DMS53 treated with DMSO at 0.1 percent for 48 hours (cell line): ENCODE data around the gene PDE8B.

Source experiments
- DNase-seq: peaks from one replicate; lab custom pipeline; 2025; ENCODE audit not compliant: unreplicated experiment; lab: John Stamatoyannopoulos, UW

Gene PDE8B

DNA sequence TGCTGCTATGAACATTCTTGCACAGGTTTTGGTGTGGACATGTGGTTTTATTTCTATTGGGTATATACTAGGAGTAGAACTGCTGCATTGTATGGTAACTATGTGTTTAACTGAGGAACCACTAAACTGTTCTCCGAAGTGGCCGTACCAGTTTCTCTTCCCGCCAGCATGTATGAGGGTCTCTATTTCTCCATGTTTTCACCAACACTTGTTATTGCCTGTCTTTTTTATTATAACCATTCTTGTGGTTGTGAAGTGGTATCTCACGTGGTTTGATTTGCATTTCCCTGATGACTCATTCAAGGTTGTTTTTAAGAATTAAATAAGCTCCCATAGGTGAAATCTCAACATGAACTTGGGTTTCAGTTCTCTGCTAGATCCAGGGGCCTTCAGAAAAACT is 19.4 kb downstream of the PDE8B start:
- DNase-seq: no peak

DNA sequence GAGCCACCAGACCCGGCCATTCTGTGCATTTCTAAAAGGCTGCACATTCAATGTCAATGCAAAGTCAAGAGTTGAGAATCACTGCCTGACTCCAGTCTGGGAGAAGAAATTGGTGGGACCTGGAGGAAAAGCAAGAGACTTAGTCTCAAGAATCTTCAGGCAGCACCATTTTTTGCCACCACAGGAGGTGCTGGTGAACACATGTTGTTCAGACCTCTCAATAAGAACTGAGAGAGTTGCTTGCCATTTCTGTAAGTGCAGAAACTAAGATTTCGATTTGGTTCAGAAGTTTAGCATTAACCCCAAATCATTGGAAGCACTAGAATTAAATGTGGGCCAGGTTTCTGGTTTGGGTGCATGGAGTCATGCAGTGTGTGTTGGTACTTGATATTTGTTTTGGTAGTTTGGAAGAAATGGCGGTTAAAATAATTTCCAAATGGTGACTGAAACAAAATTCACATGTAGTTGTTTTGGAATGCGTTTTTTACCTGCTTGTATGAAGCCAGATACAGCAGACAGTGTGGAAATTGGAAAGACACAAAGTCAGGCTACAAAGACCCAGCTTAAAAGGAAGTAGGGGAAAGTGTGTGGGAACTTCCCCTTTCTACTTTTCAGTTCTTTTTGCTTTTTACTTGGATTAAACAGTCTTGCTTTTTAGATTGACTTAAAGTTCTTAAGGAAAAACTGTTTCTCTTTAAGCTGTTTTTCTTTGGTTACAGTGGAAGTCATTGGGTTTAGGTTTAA is 20.4 kb downstream of the PDE8B start:
- DNase-seq: no peak

- DNase-seq: no peak
Measured at GRCh38 chr5:77231471-77232138, 21.1 kb downstream of the PDE8B start.

DNA sequence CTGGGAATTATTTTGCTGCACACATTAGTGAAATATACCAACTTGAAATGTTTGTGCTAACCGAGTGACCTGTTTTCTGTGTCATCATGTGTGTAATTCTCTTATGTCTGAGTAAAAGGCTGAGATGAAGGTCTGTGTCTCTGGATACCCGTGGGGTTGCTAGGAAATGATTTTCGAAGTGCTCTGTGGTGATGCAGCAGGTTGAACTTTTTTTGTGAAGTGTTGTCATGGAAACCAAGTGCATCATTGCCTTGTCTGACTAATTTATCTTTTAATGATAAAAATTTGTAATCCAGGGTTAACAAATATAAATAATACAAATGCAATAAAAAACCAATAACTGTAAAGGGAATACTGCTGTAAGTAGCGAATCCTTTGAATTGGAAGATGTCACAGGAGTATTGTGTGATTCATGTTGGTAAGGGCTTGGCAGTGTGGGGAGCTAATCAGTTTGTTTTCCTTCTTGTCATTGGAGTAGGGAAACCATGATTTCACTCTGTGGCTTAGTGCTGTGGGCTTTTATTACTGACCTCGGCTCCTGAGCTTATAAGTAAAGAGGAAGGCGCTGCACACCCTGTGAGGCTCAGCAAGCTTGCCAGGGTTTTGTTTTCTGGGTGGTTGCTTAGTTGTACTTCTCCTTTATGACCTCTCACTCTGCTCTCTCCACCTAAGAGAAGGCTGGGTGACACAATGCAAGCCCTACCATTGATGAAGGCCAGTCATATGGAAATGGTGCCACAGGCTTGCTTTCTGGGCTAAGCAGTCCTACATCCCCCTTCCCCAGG is 22.3 kb downstream of the PDE8B start:
- no peak for DNase-seq

DNA sequence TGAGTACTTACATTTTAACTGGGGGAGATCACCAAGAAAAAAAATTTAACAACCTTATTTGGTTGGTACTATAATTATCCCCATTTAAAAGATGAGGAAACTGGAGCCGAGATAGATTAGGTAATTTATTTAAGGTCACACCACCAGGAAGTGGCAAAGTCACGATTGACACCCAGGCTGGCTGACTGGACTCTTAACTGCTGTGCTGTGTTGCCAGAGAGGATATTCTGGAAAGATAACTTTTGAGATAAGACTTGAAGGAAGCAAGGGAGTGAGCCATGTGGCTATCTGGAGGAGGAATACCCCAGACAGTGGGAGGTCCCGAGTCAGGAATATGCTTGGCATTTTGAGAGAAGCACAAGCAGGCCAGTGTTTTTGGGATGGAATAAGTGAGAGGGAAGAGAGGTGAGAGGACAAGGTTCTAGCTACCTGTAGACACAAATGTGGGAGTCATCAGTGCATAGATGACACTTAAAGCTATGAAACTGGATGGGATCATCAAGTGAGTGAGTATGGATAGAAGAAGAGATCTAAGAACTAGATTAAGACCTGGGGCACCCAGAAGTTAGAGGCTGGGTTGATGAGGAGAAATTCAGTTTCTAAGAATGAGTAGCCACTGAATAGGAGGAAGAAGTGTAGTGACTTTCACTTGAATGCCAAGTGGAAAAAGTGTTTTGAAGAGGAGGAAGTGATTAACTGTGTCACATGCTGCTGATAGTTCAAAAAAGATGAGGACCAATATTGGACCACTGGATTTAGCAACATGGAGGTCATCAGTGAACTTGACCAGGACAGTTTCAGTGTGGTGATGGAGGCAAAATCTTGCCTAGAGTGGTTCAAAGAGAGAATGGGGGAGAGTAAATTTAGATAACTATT is 25.6 kb downstream of the PDE8B start:
- DNase-seq: no peak

DNA sequence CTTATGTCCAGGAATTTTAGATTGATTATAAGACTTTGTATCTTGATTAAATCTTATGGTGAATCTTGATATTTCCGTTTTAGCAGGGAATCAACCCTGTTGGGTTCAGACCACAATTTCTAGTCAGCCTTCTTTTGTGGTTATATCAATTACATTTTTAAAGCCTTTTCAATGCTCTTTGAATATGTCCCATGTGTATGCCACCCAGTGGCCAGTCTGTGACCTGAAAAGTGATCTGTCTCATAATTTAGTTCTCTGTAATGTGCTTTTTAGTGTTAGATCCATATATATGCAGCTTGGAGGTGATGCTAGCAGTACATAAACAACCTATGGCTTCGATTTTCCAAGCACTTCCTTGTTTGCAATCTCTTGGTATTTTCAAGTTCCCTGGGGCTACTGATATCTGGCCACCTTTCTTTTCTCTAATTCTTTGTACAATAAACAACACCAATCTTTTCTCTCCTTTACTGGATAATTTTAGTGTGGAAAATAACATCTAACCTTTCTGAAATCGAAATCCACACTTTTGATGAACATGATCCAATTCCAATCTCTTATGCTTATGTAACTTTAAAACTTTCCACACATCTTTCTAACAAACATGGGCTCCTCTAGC is 28.8 kb downstream of the PDE8B start:
- peak; percentile 29 for DNase-seq

DNA sequence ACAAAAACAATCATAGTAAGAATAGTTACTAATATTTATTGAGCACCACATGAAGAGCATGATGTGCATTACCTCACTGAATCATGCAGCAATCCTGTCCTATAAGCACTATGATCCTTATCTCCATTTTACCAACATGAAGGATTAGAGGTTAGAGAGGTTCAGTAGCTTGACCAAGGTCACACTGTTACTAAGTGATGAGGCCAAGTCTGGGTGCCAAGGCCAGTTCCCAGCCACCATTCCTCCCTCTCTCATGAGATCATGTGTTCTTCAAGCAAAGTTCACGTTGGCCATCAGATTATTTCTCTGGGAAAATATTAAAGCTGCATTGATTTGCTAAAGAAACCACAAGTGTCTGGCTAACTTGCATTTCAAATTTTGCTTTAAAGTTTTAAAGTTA is 31.0 kb downstream of the PDE8B start:
- no peak for DNase-seq

DNA sequence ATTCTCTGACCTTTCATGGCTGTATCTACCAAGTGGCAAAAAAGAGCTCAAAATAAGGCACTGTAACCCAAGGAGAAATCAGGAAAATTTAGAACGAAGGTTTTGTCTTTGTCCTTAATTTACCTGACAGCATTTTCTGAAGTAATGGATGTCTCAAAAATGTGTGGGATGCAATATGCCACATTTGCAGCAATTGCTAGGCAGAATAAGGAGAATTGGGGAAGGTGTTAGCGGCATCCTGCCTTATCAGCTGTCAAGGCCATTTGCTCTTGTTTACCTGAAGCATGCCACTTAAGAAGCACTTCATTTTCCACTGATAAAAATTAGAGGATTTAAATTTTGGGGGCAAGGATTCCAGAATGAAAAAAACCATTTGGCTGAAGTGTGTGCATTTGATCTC is 39.0 kb downstream of the PDE8B start:
- DNase-seq: no peak

- no peak for DNase-seq
Measured at GRCh38 chr5:77250021-77250420, 39.5 kb downstream of the PDE8B start.

DNA sequence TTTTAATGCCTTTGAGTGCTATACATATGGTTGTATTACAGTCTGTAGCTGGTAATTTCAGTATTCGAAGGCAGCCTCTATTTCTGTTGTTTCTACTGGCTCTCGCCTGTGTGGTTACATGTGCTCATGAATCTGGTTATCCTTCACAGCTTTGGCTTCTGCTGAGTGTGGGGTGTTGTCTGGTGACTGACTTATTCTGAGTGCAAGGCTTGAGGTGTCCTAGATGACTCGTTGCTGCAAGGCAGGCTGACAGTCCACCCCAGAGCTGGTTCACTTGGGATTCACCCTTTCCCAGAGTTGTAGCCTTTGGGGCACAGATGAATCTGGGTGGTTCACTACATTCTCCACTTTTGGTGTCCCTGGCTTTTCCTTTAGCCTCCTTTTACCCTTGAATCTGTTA is 41.4 kb downstream of the PDE8B start:
- no peak for DNase-seq

- DNase-seq: no peak
Measured at GRCh38 chr5:77255617-77256016, 45.1 kb downstream of the PDE8B start.

DNA sequence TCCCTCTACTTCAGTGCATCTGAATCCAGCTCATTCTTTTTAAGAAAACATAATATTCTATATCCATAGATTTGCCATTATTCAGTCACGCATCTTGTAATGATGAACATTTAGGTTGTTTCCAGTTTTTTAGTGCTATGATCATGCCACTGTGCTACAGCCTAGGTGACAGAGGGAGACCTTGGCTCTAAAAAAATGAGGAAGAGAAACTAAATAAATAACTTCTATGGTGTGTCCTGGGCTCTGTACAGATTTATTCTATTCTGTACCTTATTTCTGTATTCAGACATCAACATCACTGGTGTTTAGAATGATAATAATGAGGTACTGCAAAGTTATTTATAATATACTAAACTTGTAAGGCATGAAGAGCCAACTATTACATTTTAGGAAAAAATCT is 45.9 kb downstream of the PDE8B start:
- DNase-seq: no peak

- no peak for DNase-seq
Measured at GRCh38 chr5:77258652-77259051, 48.2 kb downstream of the PDE8B start.

- no peak for DNase-seq
Measured at GRCh38 chr5:77259476-77259875, 49.0 kb downstream of the PDE8B start.

GRCh38 chr5:77262697-77263096 is 52.2 kb downstream of the PDE8B start:
- DNase-seq: no peak

DNA sequence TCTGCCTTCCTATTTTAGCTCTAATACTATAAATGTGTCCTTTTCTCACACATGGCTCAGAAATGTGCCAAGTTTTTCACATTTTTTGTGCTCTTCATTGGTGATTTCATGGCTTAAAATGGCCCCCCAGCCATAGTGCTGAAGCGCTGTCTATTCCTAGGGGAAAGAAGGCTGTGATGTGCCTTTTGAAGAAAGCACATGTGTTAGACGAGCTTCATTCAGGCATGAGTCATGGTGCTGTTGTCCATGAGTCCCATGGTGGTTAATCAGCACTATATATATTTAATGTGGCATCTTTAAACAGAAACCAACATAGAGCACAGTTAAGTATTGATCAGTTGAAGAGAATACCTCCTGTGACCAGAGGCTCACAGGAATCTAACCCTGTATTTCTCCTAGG is 55.8 kb downstream of the PDE8B start:
- DNase-seq: no peak

GRCh38 chr5:77267496-77267895 is 57.0 kb downstream of the PDE8B start:
- no peak for DNase-seq

DNA sequence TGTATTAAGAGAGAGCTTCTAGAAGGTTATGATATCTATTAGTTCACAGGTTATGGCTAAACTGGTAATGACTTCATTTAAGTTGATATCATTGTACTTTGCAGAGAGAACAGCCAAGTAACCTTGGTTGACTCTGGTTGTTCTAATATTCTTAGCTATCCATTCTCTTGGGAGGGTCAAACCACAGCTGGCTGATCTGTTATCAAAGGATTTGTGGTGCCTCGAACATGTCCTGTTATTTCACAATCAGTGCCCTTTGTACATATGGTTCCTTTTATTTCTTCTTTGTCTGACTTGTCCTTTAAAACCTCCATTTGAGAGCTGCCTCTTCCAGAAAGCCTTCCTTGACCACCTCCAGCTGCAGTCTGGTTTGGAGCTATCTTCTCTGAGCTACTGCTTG is 61.7 kb downstream of the PDE8B start:
- no peak for DNase-seq

DNA sequence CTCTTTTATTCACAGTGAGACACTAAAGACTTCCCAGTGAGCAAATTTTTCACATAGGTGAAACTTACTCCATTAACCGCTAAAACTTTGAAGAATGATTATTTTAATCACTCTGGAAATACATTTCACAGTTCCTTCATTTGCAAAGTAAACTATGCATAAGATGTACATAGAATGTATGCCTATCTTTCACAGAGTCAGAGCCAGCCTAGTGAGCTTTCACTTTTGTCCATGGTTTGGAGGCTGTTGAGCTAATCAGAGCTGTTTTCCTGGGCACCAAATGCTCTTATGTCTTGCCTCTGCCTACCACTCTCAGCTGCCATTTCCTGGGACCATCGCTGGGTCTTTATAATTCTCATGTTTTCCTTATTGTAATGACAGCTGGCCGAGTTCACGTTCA is 67.3 kb downstream of the PDE8B start:
- no peak for DNase-seq

GRCh38 chr5:77280036-77280435 is 69.6 kb downstream of the PDE8B start:
- no peak for DNase-seq

DNA sequence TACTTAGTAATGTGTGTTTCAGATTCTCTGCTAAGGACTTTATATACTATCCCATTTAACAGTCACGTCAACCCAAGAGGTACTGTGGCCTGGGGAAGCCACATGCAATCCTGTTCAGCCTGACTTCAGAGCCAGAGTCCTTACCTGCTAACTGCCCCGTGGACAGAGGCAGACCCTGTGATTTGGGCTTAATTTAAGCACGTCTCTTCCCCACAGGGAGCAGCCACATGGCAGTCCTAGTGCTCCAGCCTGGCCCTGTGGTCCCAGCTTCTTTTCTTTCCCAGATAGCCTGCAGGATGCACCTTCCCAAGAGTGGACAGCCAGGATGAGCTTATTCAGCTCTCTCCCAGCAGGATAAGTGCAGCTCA is 71.5 kb downstream of the PDE8B start:
- DNase-seq: no peak
